SH-SY5Y (cell line): ENCODE results near the gene STYXL1.

Source experiments
- GATA2 ChIP-seq: IDR thresholded peaks from 2 replicates; pipeline ENCODE4 v1.6.1; 2011; ENCODE audit warnings: mild to moderate bottlenecking, low read depth, low read length
- GATA3 ChIP-seq: IDR thresholded peaks from 2 replicates; pipeline ENCODE4 v1.6.1; 2011; ENCODE audit warnings: low read depth, mild to moderate bottlenecking, low read length, moderate library complexity

- TF ChIP-seq GATA2 (no peak), GATA3 (no peak)
Measured at GRCh38 chr7:76072243-76073148, 24.7 kb upstream of the STYXL1 start.
